GM18907 (cell line): Measurements from ENCODE around the gene PRKAG2.
"Not testable (repeated sequence)": the region's sequence is repeated elsewhere in the genome, so short reads cannot be mapped to it uniquely, and the experiment has no call there.

ENCODE experiments used
- ATAC-seq: cut with Tn5 transposase; IDR thresholded peaks from one replicate; pipeline ENCODE4 v1.9.1; 2021; ENCODE audit warnings: mild to moderate bottlenecking, moderate library complexity; ENCODE audit not compliant: unreplicated experiment

The PRKAG2 gene

GRCh38 chr7:151876899-151877777 lies at the start of gene PRKAG2:
Gene PRKAG2 (minus strand): TSS chr7:151877115. CDS start chr7:151876620, 495 bp downstream.
- ATAC-seq = peak; percentile 77

- no peak for ATAC-seq
Observed at GRCh38 chr7:151926336-151926712, 49.4 kb upstream of the PRKAG2 start.

- no peak for ATAC-seq
Observed at GRCh38 chr7:151925446-151926335, 48.8 kb upstream of the PRKAG2 start.

GRCh38 chr7:151924508-151924907 lies 47.6 kb upstream of the PRKAG2 start:
- no peak for ATAC-seq

- no peak for ATAC-seq
Observed at GRCh38 chr7:151924001-151924400, 47.1 kb upstream of the PRKAG2 start.

GRCh38 chr7:151923097-151923876 lies 46.4 kb upstream of the PRKAG2 start:
- no peak for ATAC-seq

GRCh38 chr7:151921451-151921850 lies 44.5 kb upstream of the PRKAG2 start:
- no peak for ATAC-seq

GRCh38 chr7:151920488-151920887 lies 43.6 kb upstream of the PRKAG2 start:
- ATAC-seq = no peak

- no peak for ATAC-seq
Observed at GRCh38 chr7:151919595-151919994, 42.7 kb upstream of the PRKAG2 start.

- ATAC-seq = no peak
Observed at GRCh38 chr7:151918510-151918843, 41.6 kb upstream of the PRKAG2 start.

GRCh38 chr7:151917791-151918509 lies 41.0 kb upstream of the PRKAG2 start:
- ATAC-seq = no peak

- ATAC-seq = no peak
Observed at GRCh38 chr7:151914051-151914450, 37.1 kb upstream of the PRKAG2 start.

- ATAC-seq = not testable (repeated sequence)
Observed at GRCh38 chr7:151910655-151911054, 33.7 kb upstream of the PRKAG2 start.

- not testable (repeated sequence) for ATAC-seq
Observed at GRCh38 chr7:151907115-151907514, 30.2 kb upstream of the PRKAG2 start.

- no peak for ATAC-seq
Observed at GRCh38 chr7:151905766-151906165, 28.9 kb upstream of the PRKAG2 start.

GRCh38 chr7:151905353-151905752 lies 28.4 kb upstream of the PRKAG2 start:
- no peak for ATAC-seq

GRCh38 chr7:151904270-151904669 lies 27.4 kb upstream of the PRKAG2 start:
- ATAC-seq = no peak

- ATAC-seq = no peak
Observed at GRCh38 chr7:151903249-151904032, 26.5 kb upstream of the PRKAG2 start.

- ATAC-seq = no peak
Observed at GRCh38 chr7:151902311-151902710, 25.4 kb upstream of the PRKAG2 start.

GRCh38 chr7:151901828-151902227 lies 24.9 kb upstream of the PRKAG2 start:
- ATAC-seq = no peak
